HepG2 (cell line): ENCODE measurements around the gene ATP9A. TPM values are rescaled to one million over a fixed set of nuclear protein-coding genes. Genes with fewer than 3 reads are reported as not detected.

ENCODE experiments used
- BCL3 ChIP-seq: sonication (generic); formaldehyde crosslinking; IDR thresholded peaks from 2 replicates; pipeline ENCODE4 v1.5.1; 2020; ENCODE audit warnings: mild to moderate bottlenecking, missing genetic modification reagents, moderate library complexity
- CC2D1A ChIP-seq: sonication (generic); formaldehyde crosslinking; IDR thresholded peaks from 2 replicates; pipeline ENCODE4 v1.8.1; 2023; ENCODE audit warnings: mild to moderate bottlenecking, missing genetic modification reagents
- DNMT3B ChIP-seq: conservative IDR thresholded peaks from 2 replicates; pipeline ENCODE4 v1.6.1; 2016; ENCODE audit warnings: missing biosample characterization, control low read depth
- FUBP1 ChIP-seq: sonication (generic); formaldehyde crosslinking; IDR thresholded peaks from 2 replicates; pipeline ENCODE4 v1.5.1; 2020; ENCODE audit warnings: missing genetic modification reagents, mild to moderate bottlenecking, borderline replicate concordance
- GATAD2A ChIP-seq: IDR thresholded peaks from 2 replicates; pipeline ENCODE4 v1.6.1; 2016
- MYC ChIP-seq: sonication (generic); formaldehyde crosslinking; IDR thresholded peaks from 2 replicates; pipeline ENCODE4 v1.9.0; 2021; ENCODE audit warnings: missing genetic modification reagents, borderline replicate concordance
- RERE ChIP-seq: IDR thresholded peaks from 2 replicates; pipeline ENCODE4 v1.6.1; 2016; ENCODE audit warnings: low read depth, missing genetic modification reagents, missing compliant biosample characterization
- SALL2 ChIP-seq: sonication (generic); formaldehyde crosslinking; IDR thresholded peaks from 2 replicates; pipeline ENCODE4 v1.8.1; 2023; ENCODE audit warnings: mild to moderate bottlenecking, missing genetic modification reagents, inconsistent platforms
- SMARCC2 ChIP-seq: fragments of 450-650 bp; IDR thresholded peaks from 2 replicates; pipeline ENCODE4 v1.6.1; 2017; ENCODE audit warnings: antibody characterized with exemption, mild to moderate bottlenecking
- SRSF1 ChIP-seq: fragments of 200-400 bp; formaldehyde crosslinking; optimal IDR thresholded peaks from 2 replicates; pipeline ENCODE3; 2017; ENCODE audit warnings: mild to moderate bottlenecking, low read depth, low read length, moderate library complexity
- TEAD3 ChIP-seq: optimal IDR thresholded peaks from 2 replicates; pipeline ENCODE3; 2016; ENCODE audit warnings: borderline replicate concordance
- ZBTB4 ChIP-seq: sonication (generic); formaldehyde crosslinking; IDR thresholded peaks from 2 replicates; pipeline ENCODE4 v1.4.0; 2020; ENCODE audit warnings: missing genetic modification reagents, mild to moderate bottlenecking, borderline replicate concordance
- ZNF230 ChIP-seq: sonication (generic); formaldehyde crosslinking; IDR thresholded peaks from 2 replicates; pipeline ENCODE4 v1.4.0; 2020; ENCODE audit warnings: mild to moderate bottlenecking, missing genetic modification reagents
- ZNF484 ChIP-seq: sonication (generic); formaldehyde crosslinking; IDR thresholded peaks from 2 replicates; pipeline ENCODE4 v1.5.1; 2020; ENCODE audit warnings: mild to moderate bottlenecking, low read depth, missing genetic modification reagents, borderline replicate concordance
- ZNF510 ChIP-seq: sonication (generic); formaldehyde crosslinking; IDR thresholded peaks from 2 replicates; pipeline ENCODE4 v1.4.0; 2020; ENCODE audit warnings: low read depth, mild to moderate bottlenecking, missing genetic modification reagents
- ZNF550 ChIP-seq: sonication (generic); formaldehyde crosslinking; IDR thresholded peaks from 2 replicates; pipeline ENCODE4 v1.4.0; 2020; ENCODE audit warnings: mild to moderate bottlenecking, missing genetic modification reagents, borderline replicate concordance
- polyA plus RNA-seq, 8 experiments: library from polyadenylated mRNA; depleted of rRNA in 3 of 8; stranded (reverse) in 7 of 8; unstranded in 1 of 8; fragments of >200 nt; fragmentation: Illumina TruSeq in 4 of 8; extraction: Trizol in 4 of 8; gene quantifications; 2 replicates each; pipeline versions ENCODE4 v1.2.1 to v1.2.3, GENCODE V29; 2011 to 2016; ENCODE audit warnings: low read depth in 4 of 8, missing spikeins in 1 of 8, mixed read lengths in 1 of 8; ENCODE audit not compliant: insufficient read depth in 1 of 8
- total RNA-seq, 5 experiments: library from RNA; depleted of rRNA; stranded (reverse); fragments of >200 nt; fragmentation: Illumina TruSeq; extraction: Trizol; gene quantifications; 2 replicates each; pipeline ENCODE4 v1.2.3, GENCODE V29; 2016; ENCODE audit warnings: low read depth in 1 of 5

ATP9A gene
- total and polyA plus RNA-seq, 2 of the 13 experiments (the other 11 are each of a cell fraction or from before 2014, with no cell fraction given), result 11.8 to 18.5 TPM

- TF ChIP-seq RERE (CRISPR knock-in tag) (peak; percentile 86; the same call in 1 of the 2 replicates), ZNF550 (no peak), FUBP1 (CRISPR knock-in tag) (no peak), TEAD3 (CRISPR knock-in tag) (peak; percentile 91), BCL3 (CRISPR knock-in tag) (no peak), ZNF484 (CRISPR knock-in tag) (no peak), CC2D1A (no peak), SMARCC2 (no peak), MYC (no peak), ZNF230 (no peak), ZBTB4 (CRISPR knock-in tag) (no peak), DNMT3B (CRISPR knock-in tag) (no peak), SALL2 (no peak), ZNF510 (CRISPR knock-in tag) (no peak), GATAD2A (CRISPR knock-in tag) (peak; percentile 91), SRSF1 (no peak)
These were observed 64.5 kb downstream of the ATP9A start (continued) for GRCh38 chr20:51703400-51704287.
